ENCODE results near the gene ITM2A.

ITM2A gene

GRCh38 chrX:79366873-79367749 is at the start of gene ITM2A:
Gene ITM2A (minus strand): TSS chrX:79367334. CDS start chrX:79367215, 119 bp downstream.
- peak; percentile 60 for DNase-seq (ENCODE audit: low spot score)

DNA sequence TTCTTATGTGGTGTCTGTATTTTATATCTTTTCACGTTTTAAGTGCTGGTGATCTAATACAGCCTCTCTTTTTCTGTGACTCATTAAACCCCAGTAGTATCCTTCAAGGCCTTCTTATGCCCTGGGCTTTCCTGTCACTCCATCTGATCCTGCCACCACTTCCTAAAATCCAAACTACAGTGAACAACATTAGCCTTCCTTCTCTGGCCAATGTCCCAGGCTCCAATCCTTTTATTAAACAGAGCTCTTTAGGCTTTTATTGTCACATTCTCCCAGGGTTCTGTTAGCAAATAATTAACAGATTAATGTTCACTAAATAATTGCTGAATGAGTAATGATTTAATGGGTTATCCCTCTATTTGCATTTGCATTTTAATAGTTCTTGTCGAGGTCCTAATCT is 47.9 kb upstream of the ITM2A start:
- no peak for DNase-seq (ENCODE audit: low spot score)

- no peak for DNase-seq (ENCODE audit: low spot score)
Observed at GRCh38 chrX:79413963-79414362, 46.8 kb upstream of the ITM2A start.

- DNase-seq (ENCODE audit: low spot score) = peak; percentile 49
Observed at GRCh38 chrX:79412972-79413371, 45.8 kb upstream of the ITM2A start.

- no peak for DNase-seq (ENCODE audit: low spot score)
Observed at GRCh38 chrX:79412166-79412565, 45.0 kb upstream of the ITM2A start.

GRCh38 chrX:79409657-79410056 is 42.5 kb upstream of the ITM2A start:
- no peak for DNase-seq (ENCODE audit: low spot score)

DNA sequence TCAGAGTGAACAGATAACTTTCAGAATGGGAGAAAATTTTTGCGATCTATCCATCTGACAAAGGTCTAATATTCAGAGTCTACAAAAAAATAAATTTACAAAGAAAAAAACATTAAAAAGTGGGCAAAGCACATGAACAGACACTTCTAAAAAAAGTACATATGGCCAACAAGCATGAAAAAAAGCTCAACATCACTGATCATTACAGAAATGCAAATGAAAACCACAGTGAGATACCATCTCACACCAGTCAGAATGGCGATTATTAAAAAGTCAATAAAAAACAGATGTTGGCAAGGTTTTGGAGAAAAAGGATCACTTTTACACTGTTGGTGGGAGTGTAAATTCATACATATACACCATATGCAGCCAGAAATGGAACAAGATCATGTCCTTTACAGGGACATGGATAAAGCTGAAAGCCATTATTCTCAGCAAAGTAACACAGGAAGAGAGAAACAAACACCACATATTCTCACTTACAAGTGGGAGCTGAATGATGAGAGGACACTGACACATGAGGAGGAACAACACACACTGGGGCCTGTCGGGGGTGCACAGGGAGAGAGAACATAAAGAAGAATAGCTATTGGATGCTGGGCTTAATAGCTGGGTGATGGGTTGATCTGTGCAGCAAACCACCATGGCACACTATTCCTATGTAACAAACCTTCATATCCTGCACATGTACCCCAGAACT is 41.6 kb upstream of the ITM2A start:
- DNase-seq (ENCODE audit: low spot score) = peak; percentile 4

DNA sequence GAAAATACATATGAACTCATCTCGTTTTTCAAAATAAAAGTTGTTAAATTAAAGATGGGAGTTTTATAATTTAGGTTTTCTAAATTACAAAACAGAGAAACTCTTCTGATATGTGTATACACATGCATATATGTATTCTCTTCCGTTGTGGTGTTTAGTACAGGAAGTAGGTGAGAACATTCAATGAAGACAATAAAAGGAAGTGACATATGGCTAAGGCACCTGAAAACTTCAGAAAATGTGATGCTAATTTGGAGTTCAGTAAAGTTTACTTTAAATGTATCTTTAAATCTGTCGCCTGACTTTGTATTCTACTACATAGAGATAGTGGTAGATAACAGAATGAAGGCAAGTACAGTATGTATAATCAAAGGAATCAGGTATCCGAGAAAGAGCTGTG is 33.5 kb upstream of the ITM2A start:
- no peak for DNase-seq (ENCODE audit: low spot score)

- no peak for DNase-seq (ENCODE audit: low spot score)
Observed at GRCh38 chrX:79375340-79375739, 8.2 kb upstream of the ITM2A start.

DNA sequence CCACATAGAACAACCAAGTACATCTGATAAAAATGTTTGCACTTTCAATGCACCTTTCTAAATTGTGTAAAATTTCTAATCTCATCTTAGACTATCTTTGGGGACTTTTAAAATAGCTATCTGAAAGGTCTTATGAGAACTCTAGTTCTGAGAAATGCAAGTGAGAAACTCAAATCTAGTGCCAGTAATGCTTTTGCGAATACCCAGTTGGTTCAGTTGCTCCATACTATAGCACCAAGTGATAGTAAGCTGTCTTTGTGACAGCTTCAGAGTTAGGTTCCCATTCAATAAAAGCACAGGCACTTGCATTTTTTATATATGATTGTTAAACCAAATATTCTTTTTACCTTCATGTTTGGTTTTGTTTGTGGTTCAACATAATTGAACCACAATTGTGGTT is 4.5 kb upstream of the ITM2A start:
- no peak for DNase-seq (ENCODE audit: low spot score)

- DNase-seq (ENCODE audit: low spot score) = no peak
Observed at GRCh38 chrX:79371101-79371500, 4.0 kb upstream of the ITM2A start.

GRCh38 chrX:79369871-79370270 is 2.7 kb upstream of the ITM2A start:
- DNase-seq (ENCODE audit: low spot score) = no peak

- no peak for DNase-seq (ENCODE audit: low spot score)
Observed at GRCh38 chrX:79368441-79368840, 1.3 kb upstream of the ITM2A start.

DNA sequence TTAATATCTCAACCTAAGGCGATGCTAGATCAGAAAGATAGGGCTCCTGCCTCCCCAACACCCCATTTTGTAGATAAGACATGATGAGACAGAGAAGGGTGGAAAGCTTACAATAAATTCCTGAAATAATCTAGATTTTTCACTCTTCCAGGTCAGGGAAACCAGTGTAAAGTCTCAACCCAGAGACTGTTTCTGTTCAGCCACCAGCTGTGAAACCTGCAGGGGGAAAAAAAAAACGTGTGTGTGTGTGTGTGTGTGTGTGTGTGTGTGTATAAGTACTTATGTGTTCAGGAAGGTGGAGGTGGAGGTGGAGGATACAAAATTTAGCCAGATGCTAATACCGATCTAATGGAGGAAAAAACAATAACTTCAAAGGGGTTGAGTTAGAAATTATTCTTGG is 773 bp upstream of the ITM2A start:
- DNase-seq (ENCODE audit: low spot score) = no peak

DNA sequence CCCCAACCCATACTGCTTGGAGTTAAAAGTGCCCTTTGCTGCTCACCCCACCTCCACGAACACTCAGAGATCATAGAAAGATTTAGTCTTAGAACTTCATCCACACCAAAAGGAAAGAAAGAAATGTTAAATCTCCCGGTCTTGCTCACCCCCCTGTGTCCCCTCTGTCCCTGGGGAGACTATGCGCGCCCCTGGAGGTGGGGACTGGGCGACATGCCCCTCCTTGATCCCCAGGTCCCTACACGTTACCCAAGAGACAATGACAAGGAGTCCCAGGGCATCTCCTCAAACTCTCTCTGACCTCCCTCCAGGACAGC is 620 bp downstream of the ITM2A start:
- DNase-seq (ENCODE audit: low spot score) = no peak

DNA sequence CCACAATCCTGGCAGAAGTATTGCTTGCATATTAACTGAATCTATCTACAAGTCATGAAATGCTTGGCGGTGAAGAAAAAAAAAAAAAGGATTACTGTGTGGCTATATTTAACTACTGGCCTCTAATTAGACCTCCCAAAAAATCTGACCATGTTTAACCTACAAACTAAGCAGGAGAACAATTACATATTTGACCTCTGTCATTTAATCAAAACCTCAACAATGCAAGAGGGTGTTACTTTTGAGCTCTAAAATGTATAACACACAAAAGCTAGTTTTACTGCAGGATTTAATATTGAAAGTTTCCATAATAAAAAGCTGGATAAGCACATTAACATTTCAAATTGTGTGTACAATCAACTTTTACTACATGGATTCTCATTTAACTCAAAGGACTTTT is 1.5 kb downstream of the ITM2A start:
- no peak for DNase-seq (ENCODE audit: low spot score)

- DNase-seq (ENCODE audit: low spot score) = no peak
Observed at GRCh38 chrX:79364306-79364705, 2.8 kb downstream of the ITM2A start.

- DNase-seq (ENCODE audit: low spot score) = peak; percentile 22
Observed at GRCh38 chrX:79361192-79361870, 5.8 kb downstream of the ITM2A start.

DNA sequence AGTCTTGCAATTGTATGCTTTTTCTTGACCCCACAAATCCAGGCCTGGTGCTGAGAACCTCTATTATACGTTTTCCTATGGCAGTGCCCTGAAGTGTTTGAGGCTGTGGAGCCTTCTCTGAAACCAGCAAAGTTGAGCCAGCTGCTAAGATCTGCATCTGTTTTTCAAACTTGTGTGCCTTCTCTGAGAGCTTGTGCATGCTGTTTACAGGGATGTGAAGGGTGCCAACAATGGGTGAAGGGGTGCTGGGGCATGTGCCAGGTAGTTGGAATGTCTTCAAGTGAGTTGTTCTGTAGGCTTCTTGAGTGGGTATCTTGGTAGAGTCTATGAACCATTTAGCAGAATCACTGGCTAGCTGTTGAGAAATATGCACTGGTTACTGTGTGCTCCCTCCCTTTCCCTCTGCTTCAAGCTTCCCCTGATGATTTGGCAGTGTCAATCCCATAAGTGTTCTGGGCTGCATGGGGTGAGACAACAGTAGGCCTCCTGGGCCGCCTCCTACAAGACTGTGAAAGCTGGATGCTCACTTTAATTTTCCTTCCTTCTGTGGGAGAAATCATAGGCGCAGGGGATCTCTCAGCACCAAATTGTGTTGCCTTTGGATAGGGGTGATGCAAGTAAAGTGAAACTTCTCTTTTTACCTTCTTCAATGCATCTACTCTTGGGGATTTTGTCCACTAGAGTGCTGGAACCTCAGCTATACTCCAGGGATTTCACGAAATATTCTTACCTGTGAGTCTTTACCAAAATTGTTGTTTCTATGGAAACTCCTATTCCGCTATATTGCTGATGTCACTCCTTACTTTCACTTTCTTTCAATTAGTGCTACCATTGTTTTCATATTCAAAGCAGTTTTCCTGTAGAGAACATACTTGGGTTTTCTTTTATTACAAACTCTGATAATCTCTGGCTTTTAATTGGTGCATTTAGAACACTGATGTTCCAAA is 30.0 kb downstream of the ITM2A start:
- peak; percentile 6 for DNase-seq (ENCODE audit: low spot score)

- no peak for DNase-seq (ENCODE audit: low spot score)
Observed at GRCh38 chrX:79330022-79330421, 37.1 kb downstream of the ITM2A start.

DNA sequence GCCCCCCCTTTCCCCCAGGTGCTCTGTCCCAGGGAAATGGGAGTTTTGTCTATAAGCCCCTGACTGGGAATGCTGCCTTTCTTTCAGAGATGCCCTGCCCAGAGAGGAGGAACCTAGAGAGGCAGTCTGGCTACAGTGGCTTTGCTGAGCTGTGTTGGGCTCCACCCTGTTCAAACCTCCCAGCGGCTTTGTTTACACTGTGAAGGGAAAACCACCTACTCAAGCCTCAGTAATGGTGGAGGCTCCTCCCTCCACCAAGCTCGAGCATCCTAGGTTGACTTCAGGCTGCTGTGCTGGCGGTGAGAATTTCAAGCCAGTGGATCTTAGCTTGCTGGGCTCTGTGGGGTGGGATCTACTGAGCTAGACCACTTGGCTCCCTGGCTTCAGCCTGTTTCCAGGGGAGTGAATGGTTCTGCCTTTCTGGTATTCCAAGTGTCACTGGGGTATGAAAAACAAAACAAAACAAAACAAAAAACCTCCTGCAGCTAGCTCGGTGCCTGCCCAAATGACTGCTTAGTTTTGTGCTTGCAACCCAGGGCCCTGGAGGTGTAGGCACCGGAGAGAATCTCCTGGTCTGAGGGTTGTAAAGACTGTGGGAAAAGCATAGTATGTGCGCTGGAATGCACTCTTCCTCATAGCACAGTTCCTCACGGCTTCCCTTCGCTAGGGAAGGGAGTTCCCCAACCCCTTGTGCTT is 41.7 kb downstream of the ITM2A start:
- peak; percentile 57 for DNase-seq (ENCODE audit: low spot score)

All from CD4-positive, alpha-beta T cell treated with Interleukin-2 at 100 ng/mL for 4 hours (primary cell).